ENCODE data around the gene RARB.

RARB gene

DNA sequence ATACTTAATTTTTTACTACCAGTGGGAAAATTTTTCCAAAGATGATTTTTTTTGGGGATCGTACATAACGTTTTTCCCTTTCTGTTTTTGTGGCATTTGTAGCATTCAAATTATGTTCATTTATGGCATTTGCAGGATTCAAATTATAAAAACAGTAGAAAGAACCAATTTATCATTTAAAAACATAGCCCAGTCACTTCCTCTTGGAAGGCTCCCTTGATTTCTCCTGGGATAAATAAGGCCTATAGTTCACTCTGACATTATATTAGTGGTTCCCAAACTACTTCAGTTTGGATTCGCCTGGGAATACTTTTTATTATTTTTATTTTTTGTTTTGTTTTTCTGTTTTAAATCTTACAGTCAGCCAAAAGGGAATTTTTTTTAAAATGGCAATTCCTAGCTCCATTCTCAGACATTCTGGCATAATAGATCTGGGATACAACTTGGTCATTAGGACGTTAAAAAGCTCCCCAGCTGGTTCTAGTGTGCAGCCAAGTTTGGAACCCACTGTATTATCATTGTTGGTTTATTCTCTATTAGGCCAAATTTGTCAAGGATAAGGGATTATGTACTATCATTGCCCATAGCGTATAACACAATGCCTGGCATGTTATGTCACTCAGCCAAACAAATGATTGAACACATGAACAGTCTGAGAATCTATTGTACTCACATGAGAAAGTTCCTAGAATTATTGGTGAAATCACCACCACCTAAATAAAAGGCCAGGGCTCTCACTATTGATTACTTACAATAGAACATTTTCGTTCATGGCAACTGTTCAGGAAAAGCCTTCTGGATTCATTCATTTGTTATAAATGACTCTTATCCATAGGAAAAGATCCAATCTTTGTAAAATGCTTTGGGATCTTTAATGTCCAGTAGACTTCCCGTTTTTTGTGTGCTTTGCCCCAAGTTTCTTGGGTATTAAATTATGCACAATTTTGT is 28.9 kb downstream of the RARB start:
- TF ChIP-seq, protein P1, sequence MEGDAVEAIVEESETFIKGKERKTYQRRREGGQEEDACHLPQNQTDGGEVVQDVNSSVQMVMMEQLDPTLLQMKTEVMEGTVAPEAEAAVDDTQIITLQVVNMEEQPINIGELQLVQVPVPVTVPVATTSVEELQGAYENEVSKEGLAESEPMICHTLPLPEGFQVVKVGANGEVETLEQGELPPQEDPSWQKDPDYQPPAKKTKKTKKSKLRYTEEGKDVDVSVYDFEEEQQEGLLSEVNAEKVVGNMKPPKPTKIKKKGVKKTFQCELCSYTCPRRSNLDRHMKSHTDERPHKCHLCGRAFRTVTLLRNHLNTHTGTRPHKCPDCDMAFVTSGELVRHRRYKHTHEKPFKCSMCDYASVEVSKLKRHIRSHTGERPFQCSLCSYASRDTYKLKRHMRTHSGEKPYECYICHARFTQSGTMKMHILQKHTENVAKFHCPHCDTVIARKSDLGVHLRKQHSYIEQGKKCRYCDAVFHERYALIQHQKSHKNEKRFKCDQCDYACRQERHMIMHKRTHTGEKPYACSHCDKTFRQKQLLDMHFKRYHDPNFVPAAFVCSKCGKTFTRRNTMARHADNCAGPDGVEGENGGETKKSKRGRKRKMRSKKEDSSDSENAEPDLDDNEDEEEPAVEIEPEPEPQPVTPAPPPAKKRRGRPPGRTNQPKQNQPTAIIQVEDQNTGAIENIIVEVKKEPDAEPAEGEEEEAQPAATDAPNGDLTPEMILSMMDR (IDR thresholded peaks at IDR 0.05; ENCODE audit: low read depth, low read length), result no peak
- TF ChIP-seq EZH2phosphoT487 (IDR thresholded peaks at IDR 0.05; ENCODE audit: low read depth), result no peak
- Histone ChIP-seq H3K4me2 (ENCODE audit: low read length) (no peak overlapping the region), H3K27ac (ENCODE audit: low read length) (no peak overlapping the region), H3K79me2 (ENCODE audit: low read length) (no peaks in the 10 kb centered on the region), H3K36me3 (replicated peaks; ENCODE audit: low read depth, low read length) (no peaks in the 10 kb centered on the region), H3K9ac (ENCODE audit: low read length) (no peak overlapping the region), H3K27me3 (ENCODE audit: low read depth, low read length) (peaks cover 13% of the 10 kb centered on the region; the same call in 1 of the 2 replicates), H2AFZ (ENCODE audit: low read depth, low read length) (no peak overlapping the region), H3K4me1 (ENCODE audit: low read length) (peaks cover 8% of the 10 kb centered on the region; the same call in 1 of the 2 replicates), H3K9me3 (ENCODE audit: insufficient read depth, low read length) (no peaks in the 10 kb centered on the region), H4K20me1 (ENCODE audit: insufficient read depth, low read length) (no peaks in the 10 kb centered on the region), H3K4me3 (ENCODE audit: low read length) (no peak overlapping the region)

DNA sequence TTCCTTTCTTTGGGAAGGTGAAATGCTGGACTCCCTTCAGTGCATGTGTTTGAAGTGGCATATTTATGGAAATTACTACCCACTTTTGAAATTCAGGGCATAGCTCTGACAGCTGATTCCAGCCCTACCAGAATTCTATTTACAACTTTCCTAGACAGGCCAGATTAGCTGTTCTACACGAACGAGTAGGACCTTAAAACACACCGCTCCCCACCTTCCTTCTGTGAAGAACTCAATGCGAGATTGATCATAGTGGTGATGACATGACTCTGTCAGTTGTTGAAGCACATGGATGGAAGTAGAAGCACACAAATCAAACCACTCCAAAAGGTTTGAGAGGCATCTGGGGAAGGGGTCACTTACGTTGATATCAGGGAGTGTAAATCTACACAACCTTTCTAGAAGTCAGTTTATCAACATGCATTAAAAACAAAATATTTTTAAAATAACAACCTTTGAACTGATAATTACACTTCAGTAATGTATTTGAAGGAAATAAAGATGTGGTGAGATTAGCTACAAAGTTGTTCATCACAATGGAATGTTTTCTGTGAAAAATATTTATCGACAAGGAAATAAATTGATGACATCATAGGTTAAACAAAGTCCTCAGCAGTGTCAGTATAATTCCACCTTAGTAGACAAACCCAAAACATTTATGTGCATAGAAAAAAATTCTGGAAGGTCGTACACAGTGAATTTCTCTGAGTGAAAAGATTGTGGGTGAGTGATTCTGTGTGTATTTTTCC is 29.8 kb downstream of the RARB start:
- Histone ChIP-seq H3K27me3 (ENCODE audit: low read depth, low read length) (peaks cover 13% of the 10 kb centered on the region; the same call in 1 of the 2 replicates), H3K79me2 (ENCODE audit: low read length) (no peaks in the 10 kb centered on the region), H3K27ac (ENCODE audit: low read length) (no peak overlapping the region), H3K9me3 (ENCODE audit: insufficient read depth, low read length) (no peaks in the 10 kb centered on the region), H3K36me3 (replicated peaks; ENCODE audit: low read depth, low read length) (no peaks in the 10 kb centered on the region), H2AFZ (ENCODE audit: low read depth, low read length) (no peak overlapping the region), H4K20me1 (ENCODE audit: insufficient read depth, low read length) (no peaks in the 10 kb centered on the region), H3K9ac (ENCODE audit: low read length) (no peak overlapping the region), H3K4me2 (ENCODE audit: low read length) (no peak overlapping the region), H3K4me1 (ENCODE audit: low read length) (peaks cover 8% of the 10 kb centered on the region; the same call in 1 of the 2 replicates), H3K4me3 (ENCODE audit: low read length) (no peak overlapping the region)
- TF ChIP-seq, protein P1 (IDR thresholded peaks at IDR 0.05; ENCODE audit: low read depth, low read length), result no peak
- no peak for TF ChIP-seq EZH2phosphoT487 (IDR thresholded peaks at IDR 0.05; ENCODE audit: low read depth)

DNA sequence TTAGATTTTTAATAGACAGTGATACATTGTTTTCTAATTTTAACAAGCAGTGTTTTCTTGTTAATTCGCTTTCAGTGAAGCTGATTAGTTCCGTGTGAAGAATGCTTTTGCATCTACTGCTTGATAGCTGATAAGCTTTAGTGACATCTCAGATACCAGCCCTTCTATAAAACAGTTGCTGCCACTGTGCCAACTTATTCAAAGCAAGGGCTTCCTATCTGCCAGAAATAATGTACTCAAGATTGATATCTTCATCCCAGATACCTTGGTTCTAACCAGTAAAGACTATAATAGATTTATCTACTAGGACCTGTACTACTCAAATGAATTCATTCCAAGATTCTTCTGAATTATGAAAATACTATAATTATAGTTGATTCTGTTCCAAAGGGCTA is 30.4 kb downstream of the RARB start:
- Histone ChIP-seq H3K27me3 (ENCODE audit: low read depth, low read length) (peaks cover 13% of the 10 kb centered on the region; the same call in 1 of the 2 replicates), H3K4me2 (ENCODE audit: low read length) (no peak overlapping the region), H3K36me3 (replicated peaks; ENCODE audit: low read depth, low read length) (no peaks in the 10 kb centered on the region), H3K4me3 (ENCODE audit: low read length) (no peak overlapping the region), H3K9me3 (ENCODE audit: insufficient read depth, low read length) (no peaks in the 10 kb centered on the region), H2AFZ (ENCODE audit: low read depth, low read length) (no peak overlapping the region), H3K4me1 (ENCODE audit: low read length) (peaks cover 8% of the 10 kb centered on the region; the same call in 1 of the 2 replicates), H4K20me1 (ENCODE audit: insufficient read depth, low read length) (no peaks in the 10 kb centered on the region), H3K9ac (ENCODE audit: low read length) (no peak overlapping the region), H3K79me2 (ENCODE audit: low read length) (no peaks in the 10 kb centered on the region), H3K27ac (ENCODE audit: low read length) (no peak overlapping the region)
- TF ChIP-seq, protein P1 (IDR thresholded peaks at IDR 0.05; ENCODE audit: low read depth, low read length), result no peak
- TF ChIP-seq EZH2phosphoT487 (IDR thresholded peaks at IDR 0.05; ENCODE audit: low read depth), result no peak

DNA sequence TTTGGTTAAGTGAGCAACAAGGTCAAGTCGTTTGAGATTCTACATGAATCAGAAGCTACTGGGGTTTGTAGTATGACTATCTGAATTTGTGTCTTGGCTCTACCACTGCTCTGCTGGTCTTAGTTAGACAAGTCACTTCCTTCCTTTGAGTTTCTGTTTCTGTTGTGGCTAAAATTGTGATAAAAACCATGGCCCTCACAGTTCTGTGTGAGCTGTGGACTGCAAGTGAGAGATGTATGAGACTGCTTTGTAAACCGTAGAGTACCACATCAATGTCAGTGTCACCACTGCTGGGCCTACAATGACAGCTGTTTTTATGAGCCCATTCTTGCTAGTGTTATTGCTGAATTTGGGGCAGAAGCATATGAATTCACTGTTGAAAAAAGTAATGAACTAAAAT is 32.7 kb downstream of the RARB start:
- H2AFZ ChIP-seq (ENCODE audit: low read depth, low read length), result no peak overlapping the region

More for the DNA sequence above, 32.7 kb downstream of the RARB start:
- no peaks in the 10 kb centered on the region for H3K36me3 ChIP-seq (replicated peaks; ENCODE audit: low read depth, low read length)
- no peak for TF ChIP-seq EZH2phosphoT487 (IDR thresholded peaks at IDR 0.05; ENCODE audit: low read depth)
- TF ChIP-seq, protein P1 (IDR thresholded peaks at IDR 0.05; ENCODE audit: low read depth, low read length), result no peak
- H3K27me3 ChIP-seq (ENCODE audit: low read depth, low read length), result no peaks in the 10 kb centered on the region
- no peaks in the 10 kb centered on the region for H3K9me3 ChIP-seq (ENCODE audit: insufficient read depth, low read length)
- H3K79me2 ChIP-seq (ENCODE audit: low read length), result no peaks in the 10 kb centered on the region
- no peak overlapping the region for H3K4me3 ChIP-seq (ENCODE audit: low read length)
- peaks cover 8% of the 10 kb centered on the region; the same call in 1 of the 2 replicates for H3K4me1 ChIP-seq (ENCODE audit: low read length)
- H4K20me1 ChIP-seq (ENCODE audit: insufficient read depth, low read length), result no peaks in the 10 kb centered on the region
- no peak overlapping the region for H3K9ac ChIP-seq (ENCODE audit: low read length)
- H3K27ac ChIP-seq (ENCODE audit: low read length), result no peak overlapping the region
- H3K4me2 ChIP-seq (ENCODE audit: low read length), result no peak overlapping the region; the same call in 1 of the 2 replicates
